Neural cell (in vitro differentiated cells): ENCODE measurements around the gene KRT73.

Experiments
- EP300 ChIP-seq: fragments of 450-650 bp; conservative IDR thresholded peaks from 2 replicates; pipeline ENCODE4 v1.6.1; 2014; ENCODE audit warnings: antibody characterized with exemption, mild to moderate bottlenecking, moderate library complexity; ENCODE audit not compliant: poor library complexity, severe bottlenecking
- EZH2 ChIP-seq: fragments of 200-600, 300-800 bp; shearing (Covaris generic), sonication (generic); IDR thresholded peaks from 2 replicates; pipeline ENCODE4 v1.6.1; 2014; ENCODE audit warnings: antibody characterized with exemption, low read length, borderline replicate concordance, mild to moderate bottlenecking; ENCODE audit not compliant: insufficient read depth, poor library complexity, severe bottlenecking
- MXI1 ChIP-seq: fragments of 450-650 bp; conservative IDR thresholded peaks from 2 replicates; pipeline ENCODE4 v1.6.1; 2014; ENCODE audit warnings: antibody characterized with exemption, mild to moderate bottlenecking; ENCODE audit not compliant: poor library complexity, severe bottlenecking
- RAD21 ChIP-seq: fragments of 450-650 bp; conservative IDR thresholded peaks from 2 replicates; pipeline ENCODE4 v1.6.1; 2014; ENCODE audit warnings: antibody characterized with exemption, mild to moderate bottlenecking, moderate library complexity
- TAF1 ChIP-seq: IDR thresholded peaks from 2 replicates; pipeline ENCODE4 v1.6.1; 2012; ENCODE audit warnings: low read depth
- TF ChIP-seq, protein P1 (sequence below): fragments of 450-650 bp; IDR thresholded peaks from 2 replicates; pipeline ENCODE4 v1.5.1; 2014; ENCODE audit warnings: antibody characterized with exemption, mild to moderate bottlenecking, moderate library complexity; ENCODE audit not compliant: poor library complexity, severe bottlenecking

DNA sequence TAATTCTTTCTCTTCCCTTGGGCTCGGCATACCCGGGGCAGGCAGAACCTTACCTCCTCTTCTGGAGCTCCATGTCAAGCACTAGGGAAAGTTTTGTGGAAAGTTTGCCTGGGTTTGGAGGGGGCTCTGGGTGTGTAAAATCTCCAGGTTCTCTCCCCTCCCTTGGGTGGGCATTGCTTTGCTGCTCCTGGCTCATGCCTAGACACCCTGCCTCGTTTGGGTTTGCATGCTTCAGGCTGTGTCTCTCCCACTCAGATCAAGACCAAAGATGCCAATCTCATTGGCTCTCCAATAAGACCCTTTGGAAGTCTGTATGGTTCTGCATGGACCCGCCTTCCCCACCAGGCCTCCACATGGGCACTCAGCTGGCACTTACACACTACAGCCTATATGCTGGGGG lies 39.8 kb upstream of the KRT73 start:
- TF ChIP-seq, protein P1, sequence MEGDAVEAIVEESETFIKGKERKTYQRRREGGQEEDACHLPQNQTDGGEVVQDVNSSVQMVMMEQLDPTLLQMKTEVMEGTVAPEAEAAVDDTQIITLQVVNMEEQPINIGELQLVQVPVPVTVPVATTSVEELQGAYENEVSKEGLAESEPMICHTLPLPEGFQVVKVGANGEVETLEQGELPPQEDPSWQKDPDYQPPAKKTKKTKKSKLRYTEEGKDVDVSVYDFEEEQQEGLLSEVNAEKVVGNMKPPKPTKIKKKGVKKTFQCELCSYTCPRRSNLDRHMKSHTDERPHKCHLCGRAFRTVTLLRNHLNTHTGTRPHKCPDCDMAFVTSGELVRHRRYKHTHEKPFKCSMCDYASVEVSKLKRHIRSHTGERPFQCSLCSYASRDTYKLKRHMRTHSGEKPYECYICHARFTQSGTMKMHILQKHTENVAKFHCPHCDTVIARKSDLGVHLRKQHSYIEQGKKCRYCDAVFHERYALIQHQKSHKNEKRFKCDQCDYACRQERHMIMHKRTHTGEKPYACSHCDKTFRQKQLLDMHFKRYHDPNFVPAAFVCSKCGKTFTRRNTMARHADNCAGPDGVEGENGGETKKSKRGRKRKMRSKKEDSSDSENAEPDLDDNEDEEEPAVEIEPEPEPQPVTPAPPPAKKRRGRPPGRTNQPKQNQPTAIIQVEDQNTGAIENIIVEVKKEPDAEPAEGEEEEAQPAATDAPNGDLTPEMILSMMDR: no peak
- TF ChIP-seq EZH2 (no peak), RAD21 (no peak), MXI1 (no peak), EP300 (no peak), TAF1 (no peak)
